NT2/D1 (cell line): ENCODE results near the gene DEPDC4.

Experiments used
- DNase-seq: peaks from one replicate; pipeline ENCODE4 v3.0.0-alpha.2; 2011; ENCODE audit warnings: low read depth, low spot score
- H3K27me3 ChIP-seq: 2 replicates; pipeline ENCODE4 v1.6.0; 2011; ENCODE audit warnings: mild to moderate bottlenecking; ENCODE audit not compliant: insufficient read length, insufficient read depth
- H3K36me3 ChIP-seq: 2 replicates; pipeline ENCODE4 v1.6.1; 2011; ENCODE audit warnings: mild to moderate bottlenecking, low read length, mixed read lengths; ENCODE audit not compliant: insufficient read depth, insufficient read length
- H3K4me1 ChIP-seq: 2 replicates; pipeline ENCODE4 v1.5.1; 2011; ENCODE audit not compliant: insufficient read depth, insufficient read length
- H3K4me3 ChIP-seq: 2 replicates; pipeline ENCODE4 v1.5.1; 2011; ENCODE audit warnings: low read depth; ENCODE audit not compliant: insufficient read length
- H3K9ac ChIP-seq: 2 replicates; pipeline ENCODE4 v1.6.0; 2011; ENCODE audit warnings: low read depth; ENCODE audit not compliant: insufficient read length
- H3K9me3 ChIP-seq: 2 replicates; pipeline ENCODE4 v1.5.1; 2011; ENCODE audit warnings: mild to moderate bottlenecking, low read length; ENCODE audit not compliant: insufficient read depth
- SUZ12 ChIP-seq: IDR thresholded peaks from 2 replicates; pipeline ENCODE4 v1.6.1; 2011; ENCODE audit not compliant: insufficient read length, insufficient read depth; ENCODE audit errors: extremely low read depth
- YY1 ChIP-seq: IDR thresholded peaks from 2 replicates; pipeline ENCODE4 v1.6.1; 2011; ENCODE audit not compliant: insufficient read length, insufficient read depth
- ZNF274 ChIP-seq: IDR thresholded peaks from 2 replicates; pipeline ENCODE4 v1.6.1; 2011; ENCODE audit warnings: mild to moderate bottlenecking, low read depth, low read length

The DEPDC4 gene

GRCh38 chr12:100197486-100197885, 69.4 kb downstream of the DEPDC4 start:
- DNase-seq: no peak
- no peak overlapping the region for H3K4me3 ChIP-seq
- no peaks in the 10 kb centered on the region for H3K36me3 ChIP-seq
- peaks cover 18% of the 10 kb centered on the region for H3K27me3 ChIP-seq
- H3K9ac ChIP-seq: no peak overlapping the region
- no peaks in the 10 kb centered on the region for H3K4me1 ChIP-seq
- TF ChIP-seq SUZ12 (no peak), ZNF274 (no peak), YY1 (no peak)
- no peaks in the 10 kb centered on the region for H3K9me3 ChIP-seq

- no peaks in the 10 kb centered on the region for H3K4me1 ChIP-seq
- peaks cover 5% of the 10 kb centered on the region; the same call in 1 of the 2 replicates for H3K9me3 ChIP-seq
- TF ChIP-seq SUZ12 (no peak), YY1 (no peak), ZNF274 (no peak)
- no peak for DNase-seq
- H3K27me3 ChIP-seq: peaks cover 6% of the 10 kb centered on the region
- H3K36me3 ChIP-seq: no peaks in the 10 kb centered on the region
- H3K9ac ChIP-seq: no peak overlapping the region
- no peak overlapping the region for H3K4me3 ChIP-seq
Observed at GRCh38 chr12:100193085-100193484, 73.8 kb downstream of the DEPDC4 start.
